Esophagus muscularis mucosa (tissue), 4 donors: ENCODE measurements around the gene P4HTM.

ENCODE experiments used
- CTCF ChIP-seq, 3 experiments: fragments of 200-600 bp in 2 of 3; fragments of 450-650 bp in 1 of 3; sonication (generic) in 2 of 3; IDR thresholded peaks; one replicate each; pipeline ENCODE4 v1.5.1; 2017 to 2019; ENCODE audit warnings: antibody characterized with exemption in 3 of 3, mild to moderate bottlenecking in 2 of 3, moderate library complexity in 1 of 3
- EP300 ChIP-seq: sonication (generic); formaldehyde crosslinking; IDR thresholded peaks from one replicate; pipeline ENCODE4 v1.6.1; 2017; ENCODE audit warnings: antibody characterized with exemption
- POLR2A ChIP-seq: fragments of 450-650 bp; IDR thresholded peaks from one replicate; pipeline ENCODE4 v1.6.1; 2017; ENCODE audit warnings: antibody characterized with exemption, moderate library complexity, mild to moderate bottlenecking, low read depth
- POLR2AphosphoS5 ChIP-seq, 2 donors: sonication (generic); formaldehyde crosslinking; IDR thresholded peaks; one replicate each; pipeline ENCODE4 v1.6.1; 2017; ENCODE audit warnings: antibody characterized with exemption in 2 of 2

DNA sequence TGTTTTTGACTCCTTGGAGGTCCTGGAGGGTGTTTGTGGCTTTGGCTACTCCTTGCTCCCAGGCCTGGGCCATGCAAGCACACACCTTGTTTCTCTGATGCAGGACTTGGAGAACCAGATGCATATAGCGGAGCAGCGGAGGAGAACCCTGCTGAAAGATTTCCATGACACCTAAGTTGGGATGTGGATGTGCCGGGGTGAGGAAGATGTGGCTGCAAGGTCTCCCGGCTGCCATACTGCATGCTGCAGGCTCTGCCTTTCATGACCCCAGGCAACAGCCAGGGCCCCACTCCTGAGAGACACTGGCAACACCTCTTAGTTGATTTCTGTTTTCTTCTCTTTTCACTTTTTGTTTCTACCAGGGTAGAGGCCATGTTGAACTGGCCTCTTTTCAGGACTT is 6.9 kb upstream of the P4HTM start:
- TF ChIP-seq POLR2A: no peak
- TF ChIP-seq POLR2AphosphoS5 (IDR thresholded peaks at IDR 0.05): no peak
- no peak for TF ChIP-seq CTCF (IDR thresholded peaks at IDR 0.05)
- TF ChIP-seq EP300: no peak
